Activated CD8-positive, alpha-beta memory T cell treated with anti-CD3 and anti-CD28 coated beads, Interleukin-2, amount 50 U/mL, for 4 hours (primary cell): Measurements from ENCODE around the gene PEX14.
A peak's percentile ranks its signal among the peaks of the same experiment; 100 is the strongest.
"Not testable (repeated sequence)": the region's sequence is repeated elsewhere in the genome, so short reads cannot be mapped to it uniquely, and the experiment has no call there.

Experiments
- DNase-seq: peaks from one replicate; pipeline ENCODE4 v3.0.0-alpha.2; 2020

The PEX14 gene

GRCh38 chr1:10450836-10451235 lies 23.9 kb upstream of the PEX14 start:
- no peak for DNase-seq

- DNase-seq, result no peak
Measured at GRCh38 chr1:10451287-10451686, 23.5 kb upstream of the PEX14 start.

GRCh38 chr1:10456048-10456447 lies 18.7 kb upstream of the PEX14 start:
- no peak for DNase-seq

- DNase-seq, result no peak
Measured at GRCh38 chr1:10456661-10457060, 18.1 kb upstream of the PEX14 start.

GRCh38 chr1:10457462-10457861 lies 17.3 kb upstream of the PEX14 start:
- not testable (repeated sequence) for DNase-seq

GRCh38 chr1:10457875-10458274 lies 16.9 kb upstream of the PEX14 start:
- DNase-seq, result no peak

- DNase-seq, result no peak
Measured at GRCh38 chr1:10459184-10459583, 15.6 kb upstream of the PEX14 start.

GRCh38 chr1:10467078-10467477 lies 7.7 kb upstream of the PEX14 start:
- no peak for DNase-seq

GRCh38 chr1:10470043-10470442 lies 4.7 kb upstream of the PEX14 start:
- DNase-seq, result no peak

- no peak for DNase-seq
Measured at GRCh38 chr1:10471411-10472219, 3.1 kb upstream of the PEX14 start.

- DNase-seq, result peak; percentile 91
Measured at GRCh38 chr1:10472220-10473144, 2.3 kb upstream of the PEX14 start, which contains the start of gene DFFA. Gene DFFA (minus strand): TSS chr1:10472529. CDS start chr1:10472458, 71 bp downstream.

- no peak for DNase-seq
Measured at GRCh38 chr1:10473145-10473765, 1.5 kb upstream of the PEX14 start.

- not testable (repeated sequence) for DNase-seq
Measured at GRCh38 chr1:10474309-10474612, 489 bp upstream of the PEX14 start.

- DNase-seq, result no peak
Measured at GRCh38 chr1:10475510-10475909, 760 bp downstream of the PEX14 start.

GRCh38 chr1:10479296-10479695 lies 4.5 kb downstream of the PEX14 start:
- DNase-seq, result no peak

GRCh38 chr1:10480614-10481013 lies 5.9 kb downstream of the PEX14 start:
- no peak for DNase-seq

- no peak for DNase-seq
Measured at GRCh38 chr1:10484521-10484920, 9.8 kb downstream of the PEX14 start.

- no peak for DNase-seq
Measured at GRCh38 chr1:10489291-10490055, 14.7 kb downstream of the PEX14 start.

GRCh38 chr1:10490286-10490970 lies 15.7 kb downstream of the PEX14 start:
- no peak for DNase-seq

- DNase-seq, result no peak
Measured at GRCh38 chr1:10494418-10494753, 19.6 kb downstream of the PEX14 start.

- peak; percentile 83 for DNase-seq
Measured at GRCh38 chr1:10494754-10495474, 20.2 kb downstream of the PEX14 start.

GRCh38 chr1:10495475-10495817 lies 20.7 kb downstream of the PEX14 start:
- DNase-seq, result no peak
